GM21423 (cell line): Measurements from ENCODE around the gene LRP1B.
A peak's percentile ranks its signal among the peaks of the same experiment; 100 is the strongest.

Experiments used
- ATAC-seq: cut with Tn5 transposase; IDR thresholded peaks from one replicate; pipeline ENCODE4 v1.9.1; 2021; ENCODE audit warnings: mild to moderate bottlenecking, moderate library complexity; ENCODE audit not compliant: unreplicated experiment

The LRP1B gene

DNA sequence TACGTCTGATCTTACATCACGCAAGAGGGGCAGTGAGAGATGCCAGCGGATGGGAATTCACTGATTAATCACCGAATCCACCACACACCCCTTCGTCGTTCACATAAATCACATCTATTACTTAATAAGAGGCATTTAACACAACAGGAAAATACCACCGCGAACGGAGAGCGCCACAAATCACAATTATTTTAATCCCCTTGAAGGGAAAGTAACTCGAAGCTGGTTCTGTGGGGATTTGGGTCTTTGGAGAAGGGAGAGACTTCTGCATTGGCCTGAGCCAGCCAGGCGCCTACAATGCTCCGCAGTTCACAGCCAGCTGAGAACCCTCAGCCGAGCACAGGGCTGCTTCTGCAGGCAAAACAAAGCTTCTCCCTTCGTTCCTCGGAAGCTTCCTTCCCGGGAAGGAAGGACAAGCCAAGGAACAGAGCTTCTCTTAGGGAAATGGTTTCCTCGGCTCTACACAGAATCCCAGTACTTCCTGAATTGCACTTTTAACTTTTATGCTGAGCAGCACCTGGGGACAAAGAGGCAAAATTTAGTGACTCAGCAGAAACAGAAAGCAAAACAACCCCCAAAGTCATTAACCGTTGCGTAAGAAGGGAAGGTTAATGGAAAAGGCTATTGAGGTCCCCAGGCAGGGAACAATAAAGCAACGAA, at the start of gene LRP1B:
Gene LRP1B, minus strand, starts transcription at position 7 of the 660 bp plus-strand sequence. CDS start 287 bp downstream, outside the sequence.
- peak; percentile 46 for ATAC-seq

DNA sequence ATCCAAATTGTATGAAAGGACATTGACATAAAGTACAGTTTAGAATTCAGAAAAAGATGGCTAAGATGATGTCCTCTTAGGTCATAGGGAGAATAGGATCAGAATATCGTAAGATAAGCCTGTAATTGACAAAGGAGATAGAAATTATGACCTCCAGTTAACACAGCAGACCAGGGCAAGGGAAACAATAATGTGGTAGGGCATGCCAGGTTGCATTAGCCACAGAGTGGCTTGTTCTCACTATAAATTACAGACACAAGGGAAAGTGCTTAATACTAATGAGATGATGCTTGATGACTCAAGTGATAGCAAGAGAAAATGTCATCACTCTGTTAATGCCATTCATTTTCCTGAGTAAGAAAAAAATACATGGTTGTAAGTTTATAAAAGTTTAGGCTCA, 48.9 kb upstream of the LRP1B start:
- no peak for ATAC-seq

DNA sequence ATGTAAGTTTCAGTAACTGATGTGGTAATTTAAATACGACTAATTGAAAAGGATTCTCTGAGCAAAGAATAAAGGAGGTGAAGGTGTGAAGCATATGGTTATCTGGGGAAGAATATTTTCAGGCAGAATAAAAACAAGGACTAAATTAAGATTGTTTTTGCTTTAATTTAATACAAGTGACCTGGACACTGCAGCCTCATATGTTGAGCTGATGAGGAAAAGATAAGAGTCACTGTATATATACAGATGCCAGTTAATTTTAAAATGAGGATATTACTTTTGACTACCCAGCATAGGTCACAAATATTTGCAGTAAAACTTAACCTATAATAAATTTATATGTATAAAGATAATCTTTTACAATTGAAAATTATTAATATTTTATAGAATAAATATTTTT, 47.8 kb upstream of the LRP1B start:
- ATAC-seq: no peak

DNA sequence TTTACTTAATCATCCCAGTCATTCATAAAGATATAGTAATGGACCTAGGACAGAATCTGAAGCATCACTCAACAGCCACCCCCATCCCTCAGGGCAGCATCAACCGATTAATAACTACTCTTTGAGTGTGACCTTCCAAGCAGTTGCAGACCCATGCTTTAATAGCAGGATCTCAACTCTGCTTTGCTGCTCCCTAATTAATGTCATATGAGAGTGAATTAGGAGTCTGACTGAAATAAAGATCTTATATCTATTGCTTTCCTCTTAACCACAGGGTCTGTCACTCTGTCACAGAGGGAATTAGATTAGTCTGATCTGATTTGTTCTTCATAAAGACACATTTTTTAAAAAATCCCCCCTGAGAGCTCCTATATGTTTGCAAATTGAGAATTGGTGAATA, 46.1 kb upstream of the LRP1B start:
- no peak for ATAC-seq

DNA sequence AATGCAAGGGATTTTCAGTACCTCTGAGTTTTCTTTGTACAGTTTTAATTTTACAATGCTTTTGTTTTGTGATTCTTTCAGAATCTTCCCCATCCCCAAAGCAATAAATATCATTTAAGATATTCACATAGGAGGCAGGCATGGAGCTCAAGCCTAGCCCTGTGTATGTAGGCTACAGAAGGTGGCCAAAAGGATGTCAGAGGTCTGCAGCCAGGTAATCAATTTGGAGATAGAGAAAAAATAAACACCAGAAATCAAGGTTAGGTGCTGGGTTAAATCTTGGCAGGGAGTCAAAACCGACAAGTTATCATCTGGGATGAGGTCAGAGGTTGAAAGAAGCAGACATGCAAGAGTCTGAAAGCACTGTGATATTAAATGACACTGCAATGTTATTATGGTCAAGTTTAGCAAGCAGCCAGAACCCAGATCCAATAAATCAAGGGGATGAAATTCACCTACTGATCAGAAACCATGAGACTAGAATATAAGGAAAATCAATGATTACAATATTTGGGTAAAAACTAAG, 45.1 kb upstream of the LRP1B start:
- ATAC-seq: no peak

DNA sequence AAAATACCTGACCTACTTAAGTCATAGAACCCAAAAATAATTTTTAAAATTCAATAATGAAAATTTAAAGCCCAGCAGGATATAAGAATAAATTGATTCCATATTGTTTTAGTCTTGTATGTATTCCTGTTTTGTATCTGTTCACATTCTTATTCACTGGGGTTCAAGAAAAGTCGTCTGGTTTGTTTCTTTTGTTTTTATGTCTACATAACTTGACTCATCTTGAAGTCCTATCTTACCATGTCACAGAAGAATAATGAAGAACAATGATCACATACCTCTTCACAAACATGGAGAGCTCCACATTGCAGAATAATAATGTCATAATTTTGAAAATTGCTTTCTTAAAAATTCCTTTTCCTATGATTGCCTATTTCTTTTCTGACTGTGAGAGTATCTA, 43.4 kb upstream of the LRP1B start:
- ATAC-seq: no peak

DNA sequence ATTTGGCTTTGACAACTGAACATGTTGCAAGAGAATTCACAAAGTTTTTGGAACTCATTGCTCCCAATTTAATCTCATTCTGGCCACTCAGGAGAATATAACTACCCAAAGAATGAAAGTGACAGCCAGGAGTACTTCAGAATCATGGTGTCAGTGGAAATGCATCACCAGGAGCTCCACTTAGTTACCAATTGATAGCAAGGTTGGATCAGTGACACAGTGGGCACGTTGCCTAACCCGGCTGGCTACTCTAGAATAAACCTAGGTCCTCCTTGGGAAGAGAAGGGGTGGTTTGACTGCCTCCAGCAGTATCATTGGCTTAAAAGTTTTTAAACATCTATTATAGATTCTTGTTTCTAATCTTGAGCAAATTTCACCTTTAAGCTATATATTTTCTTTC, 40.0 kb upstream of the LRP1B start:
- ATAC-seq: no peak

DNA sequence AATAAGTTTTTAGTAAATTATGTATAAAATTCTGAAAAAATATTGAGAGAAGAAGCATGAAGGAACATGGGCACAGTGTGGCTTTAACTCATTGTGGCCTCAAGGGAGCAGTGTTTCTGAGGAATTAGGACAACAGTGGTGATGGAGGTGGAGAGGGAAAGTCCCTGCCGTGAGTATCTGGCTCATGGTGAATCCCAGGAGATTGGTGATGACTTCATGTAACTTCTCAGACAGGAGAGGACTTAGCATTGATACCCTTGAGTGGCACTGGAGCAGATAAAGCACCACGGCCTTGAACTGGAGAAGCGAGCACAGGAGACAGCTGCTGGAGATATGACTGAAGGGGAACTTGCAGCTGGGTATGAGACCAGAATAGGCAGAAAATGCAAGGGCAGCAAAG, 35.0 kb upstream of the LRP1B start:
- peak; percentile 96 for ATAC-seq

DNA sequence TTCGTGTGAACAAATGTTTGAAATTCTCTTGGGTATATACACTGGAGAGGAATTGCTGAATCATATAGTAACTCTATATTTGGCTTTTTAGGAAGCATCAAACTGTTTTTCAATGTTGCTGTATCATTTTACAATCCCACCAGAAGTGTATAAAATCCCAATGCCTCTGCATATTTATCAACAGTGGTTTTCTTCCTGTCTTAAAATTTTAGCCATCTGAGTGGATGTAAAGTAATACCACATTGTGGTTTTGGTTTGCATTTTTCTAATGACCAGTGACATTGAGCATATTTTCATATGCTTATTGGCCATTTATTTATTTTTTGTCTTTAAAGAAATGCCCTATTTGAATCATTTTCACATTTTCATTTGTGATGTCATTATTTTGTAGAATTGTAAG, 22.8 kb upstream of the LRP1B start:
- no peak for ATAC-seq

DNA sequence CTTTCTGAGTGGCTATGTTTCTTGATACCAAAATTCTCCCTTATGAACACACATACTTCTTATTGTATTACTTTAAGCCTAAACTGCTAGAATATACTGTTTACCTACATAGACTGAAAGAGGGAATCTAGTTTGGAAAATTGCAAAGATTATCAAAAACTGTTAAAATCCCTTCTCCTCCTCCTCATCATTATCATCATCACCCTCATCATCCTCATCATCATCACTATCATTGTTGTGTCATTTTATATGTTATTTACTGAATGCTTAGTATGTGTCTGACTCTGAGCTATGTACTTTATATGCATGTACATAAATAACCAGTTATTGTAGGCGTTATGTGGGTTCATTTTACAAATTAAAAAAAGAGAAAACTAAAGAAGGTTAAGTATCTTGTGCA, 19.6 kb upstream of the LRP1B start:
- no peak for ATAC-seq

DNA sequence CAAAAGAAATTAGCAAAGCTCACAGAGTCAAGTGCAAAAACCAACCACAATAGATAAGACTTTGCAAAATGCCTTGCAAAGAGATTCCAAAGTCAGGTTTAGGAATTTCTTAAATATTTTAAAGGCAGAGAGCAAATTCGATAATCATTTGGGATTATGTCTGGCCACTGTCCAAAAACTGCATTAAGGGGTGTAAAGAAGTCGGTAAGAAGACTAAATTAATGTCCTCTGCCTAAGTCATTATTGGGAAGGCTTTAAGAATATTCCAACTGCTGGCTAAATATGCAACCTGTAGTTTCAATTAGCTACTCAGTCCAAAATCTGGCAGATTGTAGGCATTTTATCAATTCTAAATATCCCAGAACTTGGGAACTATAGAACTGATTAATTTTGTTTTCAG, 13.7 kb upstream of the LRP1B start:
- ATAC-seq: no peak

DNA sequence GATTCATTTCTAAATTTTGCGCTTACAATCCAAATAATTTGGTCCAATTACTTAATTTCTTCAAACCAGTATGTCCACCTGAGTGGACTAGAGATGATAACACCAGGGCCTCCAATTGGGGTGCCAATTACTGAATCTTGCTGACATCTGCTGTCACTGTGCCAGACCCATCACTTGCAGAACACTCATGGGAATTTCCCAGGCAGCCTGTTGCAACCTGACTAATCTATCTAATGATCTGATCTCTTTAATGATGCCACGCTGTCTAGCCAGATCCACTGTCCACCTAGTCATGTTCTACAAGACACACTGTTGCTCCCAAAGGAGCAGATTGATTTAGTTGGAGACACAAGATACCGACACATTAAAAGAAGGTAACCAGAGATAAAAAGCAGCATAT, 11.8 kb upstream of the LRP1B start:
- ATAC-seq: no peak

DNA sequence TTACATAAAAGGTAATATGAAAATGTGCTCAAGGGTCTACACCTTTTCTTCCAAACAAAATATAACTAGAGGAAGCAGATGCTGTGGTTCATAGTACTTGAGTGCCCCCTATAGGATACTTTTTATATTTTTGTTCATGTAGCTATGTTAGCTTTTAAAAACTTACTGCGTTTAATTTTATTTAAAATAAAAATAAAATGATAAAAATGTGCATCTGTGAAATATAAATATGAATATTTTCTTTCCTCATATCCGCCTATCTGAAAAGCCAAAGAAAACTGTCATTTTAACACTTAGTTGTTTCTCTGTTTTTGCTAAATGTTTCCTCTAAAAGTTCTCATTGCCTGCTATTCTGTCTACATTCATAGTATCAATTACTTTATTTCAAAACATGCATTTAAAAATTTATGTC, 9.6 kb upstream of the LRP1B start:
- no peak for ATAC-seq

DNA sequence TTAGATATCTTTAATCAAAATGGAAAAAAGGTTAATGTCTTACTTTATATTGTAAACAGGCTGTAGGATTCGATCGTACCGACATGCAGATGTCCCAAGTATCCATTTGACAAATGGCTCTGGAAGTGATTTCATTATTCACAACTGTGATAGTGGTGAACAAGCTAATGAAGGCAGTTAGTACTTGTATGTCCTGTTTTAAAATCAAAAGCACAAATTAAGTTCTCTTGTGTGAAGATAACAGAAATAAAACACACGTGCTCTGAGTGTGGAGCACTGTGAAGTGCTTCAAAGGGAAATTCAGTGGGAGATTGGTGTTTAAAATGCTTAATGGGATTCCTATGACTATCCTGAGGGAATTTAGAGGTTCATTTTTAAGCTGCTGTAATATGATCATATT, 8.6 kb upstream of the LRP1B start:
- ATAC-seq: no peak

DNA sequence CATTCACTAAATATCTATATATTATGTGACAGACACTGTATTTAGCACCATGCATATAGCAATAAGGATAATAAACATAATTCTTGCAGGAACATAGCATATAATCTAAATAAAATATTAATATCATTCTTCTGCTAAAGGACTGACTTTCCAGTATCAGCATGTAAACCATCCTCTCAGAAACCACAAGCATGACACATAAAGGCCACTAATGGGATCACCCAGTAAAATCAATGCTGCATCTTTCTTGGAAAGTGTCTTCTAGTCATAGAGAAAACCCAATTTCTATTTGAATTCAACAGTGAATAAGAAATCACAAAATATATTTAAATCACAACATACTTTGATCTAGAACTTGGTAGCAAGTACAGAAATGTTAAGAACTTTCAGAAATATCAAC, 5.8 kb upstream of the LRP1B start:
- ATAC-seq: no peak

DNA sequence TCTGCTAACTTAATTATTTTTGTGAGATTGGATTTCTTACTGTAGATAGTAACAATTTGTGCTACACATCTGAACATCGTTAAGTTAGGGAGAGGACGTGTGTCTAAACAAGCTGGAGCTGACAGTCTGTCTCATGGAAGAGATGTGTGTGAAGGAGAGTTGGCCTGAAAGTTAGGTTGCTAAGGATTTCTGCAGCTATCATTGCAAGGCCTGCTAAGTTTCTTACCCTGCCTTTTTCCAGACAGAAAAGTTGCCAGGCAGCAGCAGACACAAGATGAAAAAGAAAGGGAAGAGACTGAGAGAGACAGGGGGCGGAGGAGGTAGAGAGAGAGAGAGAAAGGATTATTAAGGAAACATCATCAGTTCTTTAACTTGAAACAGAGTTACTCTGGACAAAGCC, 4.1 kb upstream of the LRP1B start:
- no peak for ATAC-seq

DNA sequence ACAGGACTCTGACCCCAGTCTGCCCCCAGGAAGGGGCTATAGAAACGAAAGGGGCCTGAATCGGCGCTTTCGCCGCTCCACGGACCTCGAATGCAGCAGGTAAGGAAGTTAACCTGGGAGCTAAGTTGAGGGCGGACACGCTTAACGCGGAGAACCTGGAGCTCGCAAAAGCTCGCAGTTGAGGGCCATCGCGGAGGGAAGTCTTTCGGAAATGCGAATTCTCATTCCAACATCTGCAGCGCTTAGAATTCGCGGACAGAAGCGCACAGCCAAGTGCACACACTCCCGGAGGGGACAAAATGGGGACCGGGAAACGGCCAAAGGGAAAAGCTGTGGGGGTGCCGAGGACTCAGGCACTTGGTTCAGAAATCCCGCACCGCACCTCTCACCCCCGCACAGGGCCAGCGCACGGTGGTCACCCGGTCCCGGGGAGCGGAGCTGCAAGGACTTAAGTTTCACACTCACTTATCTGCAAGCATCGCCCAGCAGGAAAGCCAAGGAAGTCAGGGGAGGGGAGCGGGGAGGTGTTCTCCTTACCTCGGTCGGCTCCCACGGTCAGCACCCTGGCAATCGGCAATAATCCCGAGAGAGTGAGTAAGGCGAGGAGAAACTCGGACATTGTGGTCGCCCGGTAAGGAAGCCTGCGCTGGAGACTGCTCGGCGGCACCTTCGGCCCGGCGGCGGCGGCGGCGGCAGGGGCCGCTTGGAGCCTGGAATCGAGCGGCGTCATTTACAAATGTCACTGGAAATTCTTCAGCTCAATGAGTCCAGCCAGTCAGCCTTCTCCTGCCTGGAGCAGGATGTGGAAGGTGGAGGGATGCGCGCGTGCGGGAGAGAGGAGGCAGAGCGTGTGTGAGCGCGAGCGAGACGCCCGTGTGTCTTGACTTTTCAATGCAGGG, 456 bp downstream of the LRP1B start:
- ATAC-seq: peak; percentile 18

DNA sequence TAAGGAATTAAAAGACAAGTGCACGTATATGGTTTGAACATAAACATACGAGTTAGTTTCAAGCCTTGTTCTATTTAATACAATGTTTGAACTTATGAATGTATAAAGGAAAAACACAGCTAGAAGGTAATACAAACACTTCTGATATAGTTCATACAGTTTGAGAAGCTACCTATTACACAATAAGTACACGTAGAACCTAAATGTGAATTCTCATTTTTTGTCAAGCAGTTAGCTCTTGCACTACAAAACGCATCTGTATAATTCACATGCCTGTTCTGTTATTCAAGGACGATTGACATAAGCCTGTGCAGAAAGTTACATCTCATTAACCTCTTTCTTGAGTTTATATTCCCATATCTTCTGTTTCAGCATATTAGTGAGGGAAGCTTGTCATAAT, 2.7 kb downstream of the LRP1B start:
- ATAC-seq: no peak

DNA sequence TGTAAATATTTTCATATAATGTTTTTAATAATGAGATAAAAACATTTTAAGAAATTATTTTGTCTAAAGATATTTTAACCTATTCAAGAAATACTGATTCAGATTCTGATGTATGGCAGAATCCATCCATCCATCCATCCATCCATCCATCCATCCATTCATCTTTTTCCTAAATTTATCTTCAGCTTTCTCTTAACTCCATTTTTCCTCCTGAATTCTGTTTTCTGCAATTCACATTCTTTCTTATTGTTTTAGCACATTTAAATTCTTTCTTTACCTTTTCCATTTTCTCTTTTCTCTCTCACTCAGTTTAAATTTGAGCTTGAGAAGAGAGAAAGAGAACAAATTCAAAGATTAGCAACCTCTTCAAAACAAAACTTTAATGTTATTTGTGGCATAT, 3.6 kb downstream of the LRP1B start:
- no peak for ATAC-seq

DNA sequence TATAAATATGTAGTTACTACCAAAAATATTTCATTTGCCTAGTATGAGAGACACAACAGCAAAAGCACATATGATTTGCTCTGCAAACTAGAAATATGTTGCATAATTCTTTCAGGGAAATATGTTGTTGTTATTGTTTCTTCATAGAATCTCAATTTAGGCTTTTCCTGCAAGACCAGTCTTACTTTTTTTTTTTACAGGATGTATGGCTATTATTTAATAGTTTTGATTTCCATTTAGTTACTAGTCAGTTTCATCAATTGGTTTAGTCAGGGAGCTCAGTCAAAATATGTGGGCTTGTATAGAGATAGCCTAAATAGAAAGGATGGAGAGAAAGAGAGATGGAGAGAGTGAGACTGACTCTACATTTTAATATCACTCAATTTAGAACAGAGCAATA, 6.1 kb downstream of the LRP1B start:
- no peak for ATAC-seq

DNA sequence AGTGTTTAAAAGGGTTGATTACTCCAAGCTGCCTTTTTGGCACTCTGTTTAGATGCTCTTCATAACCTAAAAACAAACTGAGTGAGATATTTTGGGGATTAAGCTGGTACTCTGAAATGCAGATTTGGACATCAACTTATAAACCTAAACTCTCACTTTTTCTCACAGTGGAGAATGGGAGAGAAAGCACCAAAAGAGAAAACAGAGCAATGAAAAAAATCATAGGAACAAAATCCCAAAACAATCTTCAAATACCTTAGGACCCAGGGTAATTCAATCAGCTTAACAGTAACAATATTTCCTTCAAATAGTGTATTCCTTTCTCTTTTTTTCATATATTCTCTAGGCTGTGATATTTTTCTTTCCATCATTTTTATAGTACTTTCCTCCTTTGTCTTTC, 11.5 kb downstream of the LRP1B start:
- no peak for ATAC-seq

DNA sequence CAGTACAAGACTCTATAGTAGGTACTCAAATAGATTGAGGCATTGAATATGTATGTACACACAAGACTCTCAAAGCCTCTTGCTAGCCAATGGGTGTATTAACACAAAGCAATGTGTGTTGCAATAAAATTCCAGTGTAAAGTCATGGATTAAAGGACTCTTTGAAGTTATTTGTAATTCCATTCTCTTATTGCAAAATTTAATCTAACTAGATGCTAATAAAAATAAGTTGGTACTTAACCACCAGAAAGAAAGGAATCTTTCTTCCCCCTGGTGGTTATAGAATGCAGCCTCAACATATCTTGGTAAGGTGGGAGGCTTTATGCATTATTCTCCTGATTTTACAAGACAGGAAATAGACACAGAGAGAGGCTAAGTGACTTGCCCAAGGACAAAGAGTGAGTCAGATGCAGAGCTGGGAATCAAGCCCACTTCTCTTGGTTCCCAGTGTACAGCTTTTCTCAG, 18.0 kb downstream of the LRP1B start:
- ATAC-seq: no peak
